Transverse colon (tissue), 4 donors: ENCODE measurements around the gene MED12L. TPM values are rescaled to one million over a fixed set of nuclear protein-coding genes. Genes with fewer than 3 reads are reported as not detected.

ENCODE experiments used
- DNase-seq: peaks from one replicate; pipeline ENCODE4 v3.0.0-alpha.2; 2019
- H3K27ac ChIP-seq, 4 donors: fragments of 200-600 bp; sonication (generic); 2 replicates each; pipeline ENCODE4 v1.5.1; 2016 to 2018; ENCODE audit warnings: inconsistent platforms in 4 of 4
- H3K27me3 ChIP-seq: fragments of 200-600 bp; sonication (generic); 2 replicates; pipeline ENCODE4 v1.5.1; 2017; ENCODE audit warnings: inconsistent platforms
- H3K36me3 ChIP-seq, 4 donors: fragments of 200-600 bp; sonication (generic); 2 replicates each; pipeline ENCODE4 v1.5.1; 2017 to 2019; ENCODE audit warnings: inconsistent platforms in 4 of 4
- H3K4me1 ChIP-seq, 4 donors: fragments of 200-600 bp; sonication (generic); 2 replicates each; pipeline ENCODE4 v1.5.1; 2017 to 2020; ENCODE audit warnings: inconsistent platforms in 4 of 4
- H3K4me3 ChIP-seq, 4 donors: fragments of 200-600 bp; sonication (generic); 1 replicate in 1 of 4; 2 replicates in 3 of 4; pipeline versions ENCODE4 v1.5.1 to v1.6.1; 2017 to 2019; ENCODE audit warnings: inconsistent platforms in 4 of 4
- H3K9me3 ChIP-seq, 2 donors: fragments of 200-600 bp; sonication (generic); 2 replicates each; pipeline ENCODE4 v1.5.1; 2017 to 2019; ENCODE audit warnings: inconsistent platforms in 2 of 2
- CTCF ChIP-seq, 5 experiments: fragments of 200-600 bp in 3 of 5; fragments of 450-650 bp in 2 of 5; sonication (generic) in 3 of 5; IDR thresholded peaks; 1 replicate in 2 of 5; 2 replicates in 3 of 5; pipeline ENCODE4 v1.5.1; 2016 to 2017; ENCODE audit warnings: antibody characterized with exemption in 5 of 5, inconsistent platforms in 3 of 5, mild to moderate bottlenecking in 2 of 5, moderate library complexity in 1 of 5
- EP300 ChIP-seq: sonication (generic); formaldehyde crosslinking; IDR thresholded peaks from one replicate; pipeline ENCODE4 v1.6.1; 2017; ENCODE audit warnings: antibody characterized with exemption, low read depth
- POLR2A ChIP-seq: fragments of 450-650 bp; IDR thresholded peaks from one replicate; pipeline ENCODE4 v1.6.1; 2016; ENCODE audit warnings: antibody characterized with exemption, mild to moderate bottlenecking, moderate library complexity
- POLR2AphosphoS5 ChIP-seq, 3 donors: sonication (generic); formaldehyde crosslinking; IDR thresholded peaks; one replicate each; pipeline ENCODE4 v1.6.1; 2016; ENCODE audit warnings: antibody characterized with exemption in 3 of 3
- WGBS, 2 donors: methylation state at CpG; one replicate each; pipeline ENCODE4 v1.1.5; 2018; ENCODE audit warnings: low coverage in 1 of 2; 5-methylcytosine and 5-hydroxymethylcytosine counted together
- in situ Hi-C, 4 donors: fragments of 200-750 bp; cut with MboI; loops; one replicate each; pipeline versions ENCODE4 v1.15.0 to v1.15.1; 2017; ENCODE audit warnings: low sequenced_read_pairs in 3 of 4, low pct_ligation_motif_present in 1 of 4, low pct_unique_long_range_greater_than_20kb in 1 of 4
- intact Hi-C: fragments of 100-400 bp; cut with DNase I; formaldehyde crosslinking; loops from one replicate; pipeline ENCODE4 v1.15.1; 2023; ENCODE audit warnings: low total_unique reads
- total RNA-seq, 4 donors: library from RNA; depleted of rRNA; stranded (reverse); fragments of >200 nt; gene quantifications; one replicate each; pipeline ENCODE4 v1.1.0, GENCODE V29; 2016

Gene MED12L
- total RNA-seq, 4 donors from 2014 or later: under 0.01 to 8.6 (median 0.64) TPM

GRCh38 chr3:151356794-151357462 is 271.5 kb downstream of the MED12L start:
- H3K36me3 ChIP-seq: no peaks in the 10 kb centered on the region
- TF ChIP-seq EP300 (no peak), CTCF (IDR thresholded peaks at IDR 0.05) (no peak), POLR2A (no peak), POLR2AphosphoS5 (IDR thresholded peaks at IDR 0.05) (no peak)
- no peak overlapping the region for H3K4me3 ChIP-seq
- no peak overlapping the region for H3K27ac ChIP-seq
- no peaks in the 10 kb centered on the region for H3K9me3 ChIP-seq
- in situ Hi-C loops: no loop called here
- 21 to 26% methylated on average over 2 of the region's 2 CpGs for WGBS, 2 donors
- DNase-seq: no peak
- H3K27me3 ChIP-seq: no peaks in the 10 kb centered on the region
- no peaks in the 10 kb centered on the region for H3K4me1 ChIP-seq
- intact Hi-C loops: no loop called here

GRCh38 chr3:151357463-151357850 is 272.0 kb downstream of the MED12L start:
- intact Hi-C loops: no loop called here
- Histone ChIP-seq H3K4me1 (no peaks in the 10 kb centered on the region), H3K4me3 (no peak overlapping the region), H3K27ac (no peak overlapping the region), H3K9me3 (no peaks in the 10 kb centered on the region), H3K36me3 (no peaks in the 10 kb centered on the region), H3K27me3 (no peaks in the 10 kb centered on the region)
- TF ChIP-seq EP300 (no peak), POLR2A (no peak), POLR2AphosphoS5 (IDR thresholded peaks at IDR 0.05) (no peak), CTCF (IDR thresholded peaks at IDR 0.05) (no peak)
- 56 to 59% methylated on average over 2 of the region's 2 CpGs for WGBS, 2 donors
- no peak for DNase-seq
- in situ Hi-C loops: no loop called here

GRCh38 chr3:151362751-151363174 is 277.3 kb downstream of the MED12L start:
- Histone ChIP-seq H3K4me1 (no peaks in the 10 kb centered on the region), H3K36me3 (no peaks in the 10 kb centered on the region), H3K27me3 (no peaks in the 10 kb centered on the region), H3K4me3 (no peak overlapping the region), H3K9me3 (no peaks in the 10 kb centered on the region), H3K27ac (no peak overlapping the region)
- TF ChIP-seq EP300: no peak
- TF ChIP-seq POLR2A: no peak
- no peak for TF ChIP-seq POLR2AphosphoS5 (IDR thresholded peaks at IDR 0.05)
- no peak for TF ChIP-seq CTCF (IDR thresholded peaks at IDR 0.05)
- in situ Hi-C loops: no loop called here
- no peak for DNase-seq
- intact Hi-C loops: no loop called here
- WGBS, 2 donors: 75 to 79% methylated on average over 3 of the region's 3 CpGs

GRCh38 chr3:151366993-151367392 is 281.5 kb downstream of the MED12L start:
- no peak for TF ChIP-seq POLR2A
- TF ChIP-seq POLR2AphosphoS5 (IDR thresholded peaks at IDR 0.05): no peak
- no peak for TF ChIP-seq EP300
- no peak for TF ChIP-seq CTCF (IDR thresholded peaks at IDR 0.05)
- intact Hi-C loops: no loop called here
- Histone ChIP-seq H3K4me1 (no peaks in the 10 kb centered on the region), H3K4me3 (no peak overlapping the region), H3K36me3 (no peaks in the 10 kb centered on the region), H3K27ac (no peak overlapping the region), H3K27me3 (no peaks in the 10 kb centered on the region), H3K9me3 (no peaks in the 10 kb centered on the region)
- 80% methylated on average over 3 of the region's 3 CpGs for WGBS, 2 donors
- no peak for DNase-seq
- in situ Hi-C loops: no loop called here
